Skeletal muscle satellite cell (primary cell): ENCODE measurements around the gene SMOC2.
"Not testable (repeated sequence)": the region's sequence is repeated elsewhere in the genome, so short reads cannot be mapped to it uniquely, and the experiment has no call there.

Experiments
- H3K27me3 ChIP-seq: 2 replicates; pipeline ENCODE4 v1.7.0; 2013; ENCODE audit warnings: low read length; ENCODE audit not compliant: control insufficient read depth, insufficient read depth
- H3K36me3 ChIP-seq: 2 replicates; pipeline ENCODE4 v1.7.0; 2013; ENCODE audit warnings: mild to moderate bottlenecking, control low read depth, low read length; ENCODE audit not compliant: insufficient read depth
- H3K4me1 ChIP-seq: 2 replicates; pipeline ENCODE4 v1.7.0; 2013; ENCODE audit warnings: low read length; ENCODE audit not compliant: control insufficient read depth, insufficient read depth
- H3K4me2 ChIP-seq: 2 replicates; pipeline ENCODE4 v1.7.0; 2013; ENCODE audit warnings: mild to moderate bottlenecking, low read length
- H3K4me3 ChIP-seq: 2 replicates; pipeline ENCODE4 v1.7.0; 2013; ENCODE audit warnings: low read length
- H3K9ac ChIP-seq: 2 replicates; pipeline ENCODE4 v1.7.0; 2013; ENCODE audit warnings: mild to moderate bottlenecking, low read depth, low read length, moderate library complexity
- H3K9me3 ChIP-seq: replicated peaks from 2 replicates; pipeline ENCODE4 v1.7.0; 2013; ENCODE audit warnings: mild to moderate bottlenecking, control low read depth, low read length

Gene SMOC2

DNA sequence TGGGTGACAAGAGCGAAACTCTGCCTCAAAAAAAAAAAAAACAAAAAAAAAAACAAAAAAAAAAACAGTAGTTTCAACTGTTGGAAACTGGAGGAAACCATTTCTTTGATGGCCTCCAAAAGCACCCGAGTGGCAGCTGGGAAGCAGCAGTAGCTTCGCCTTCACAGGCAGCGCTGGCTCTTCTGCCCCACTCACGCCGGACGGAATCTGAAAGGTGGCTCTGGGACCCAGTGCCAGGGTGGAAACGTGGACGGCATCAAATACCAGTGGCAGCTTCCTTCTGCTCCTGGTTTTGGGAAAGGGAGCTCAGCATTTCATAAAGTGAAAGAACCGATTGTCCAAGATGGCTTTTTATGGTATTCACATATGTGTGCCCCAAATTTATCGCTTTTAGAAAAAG lies 159.4 kb downstream of the SMOC2 start:
- no peak overlapping the region for H3K4me3 ChIP-seq
- no peak overlapping the region for H3K9ac ChIP-seq
- H3K27me3 ChIP-seq, result no peaks in the 10 kb centered on the region
- no peaks in the 10 kb centered on the region for H3K4me1 ChIP-seq
- H3K4me2 ChIP-seq, result no peak overlapping the region
- H3K36me3 ChIP-seq, result no peaks in the 10 kb centered on the region
- H3K9me3 ChIP-seq, result peaks cover 9% of the 10 kb centered on the region

DNA sequence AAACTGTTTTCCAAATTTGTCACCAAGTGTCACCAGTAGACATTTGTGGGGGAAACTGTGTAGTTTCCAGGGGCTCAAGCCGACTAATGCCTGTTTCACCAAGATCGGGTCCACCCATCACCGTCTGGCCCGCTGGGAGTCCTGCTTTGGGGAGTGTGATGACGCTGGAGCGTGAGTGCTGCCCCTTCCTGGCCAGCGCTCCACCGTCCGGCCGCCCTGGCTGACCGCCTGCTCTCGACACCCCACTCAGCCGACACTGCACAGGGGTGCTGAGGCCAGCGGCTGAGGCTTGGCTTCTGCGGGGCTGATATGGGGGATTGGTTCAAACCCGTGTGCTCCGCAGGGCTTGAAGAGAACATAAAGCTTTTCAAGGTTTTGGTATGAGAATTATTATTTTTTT lies 160.1 kb downstream of the SMOC2 start:
- H3K27me3 ChIP-seq, result no peaks in the 10 kb centered on the region
- no peak overlapping the region for H3K4me3 ChIP-seq
- H3K36me3 ChIP-seq, result no peaks in the 10 kb centered on the region
- peaks cover 13% of the 10 kb centered on the region for H3K9me3 ChIP-seq
- no peaks in the 10 kb centered on the region for H3K4me1 ChIP-seq
- H3K9ac ChIP-seq, result no peak overlapping the region
- H3K4me2 ChIP-seq, result no peak overlapping the region

DNA sequence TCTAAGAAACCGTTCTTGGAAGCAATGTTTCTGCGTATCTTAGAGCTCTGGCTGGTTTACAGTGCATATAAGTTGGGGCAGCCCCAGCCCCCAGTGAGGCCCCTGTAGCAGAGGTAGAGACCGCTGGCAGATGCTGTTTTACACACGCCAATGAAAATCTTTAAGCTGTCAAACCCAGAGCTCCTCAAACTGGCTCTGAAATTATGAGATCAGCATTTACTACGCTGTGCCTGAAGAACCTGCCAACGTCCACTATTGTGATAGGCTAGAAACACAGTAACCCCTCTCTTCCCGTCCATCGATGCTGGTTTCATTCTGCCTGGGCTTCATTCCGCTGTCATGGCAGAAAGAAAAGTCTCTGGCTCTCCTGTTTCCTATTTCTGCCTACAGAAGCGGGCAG lies 160.6 kb downstream of the SMOC2 start:
- Histone ChIP-seq H3K27me3 (no peaks in the 10 kb centered on the region), H3K4me1 (no peaks in the 10 kb centered on the region), H3K4me3 (no peak overlapping the region), H3K36me3 (no peaks in the 10 kb centered on the region), H3K9ac (no peak overlapping the region), H3K9me3 (peaks cover 13% of the 10 kb centered on the region), H3K4me2 (no peak overlapping the region)

DNA sequence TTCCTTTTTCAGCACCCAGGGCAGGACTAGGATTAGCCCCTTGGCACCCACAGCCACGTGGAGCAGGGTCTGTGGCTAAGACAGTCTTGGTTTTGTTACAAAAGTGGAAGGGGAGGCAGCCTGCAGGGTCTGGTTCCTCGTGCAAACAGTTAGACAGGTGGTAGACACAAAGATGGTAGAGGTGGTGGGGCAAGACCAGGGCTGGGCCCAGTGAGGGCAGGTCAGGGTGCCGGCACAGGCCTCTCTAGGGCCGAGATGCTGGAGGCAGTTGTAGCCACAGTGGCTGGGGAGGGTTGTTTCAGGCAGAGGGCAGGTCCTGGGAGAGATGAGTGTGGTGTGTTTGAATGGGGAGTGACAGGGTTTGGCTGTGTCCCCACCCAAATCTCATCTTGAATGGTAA lies 161.6 kb downstream of the SMOC2 start:
- Histone ChIP-seq H3K4me3 (no peak overlapping the region), H3K27me3 (no peaks in the 10 kb centered on the region), H3K4me2 (no peak overlapping the region), H3K9me3 (peaks cover 17% of the 10 kb centered on the region), H3K4me1 (no peaks in the 10 kb centered on the region), H3K36me3 (no peaks in the 10 kb centered on the region), H3K9ac (no peak overlapping the region)

DNA sequence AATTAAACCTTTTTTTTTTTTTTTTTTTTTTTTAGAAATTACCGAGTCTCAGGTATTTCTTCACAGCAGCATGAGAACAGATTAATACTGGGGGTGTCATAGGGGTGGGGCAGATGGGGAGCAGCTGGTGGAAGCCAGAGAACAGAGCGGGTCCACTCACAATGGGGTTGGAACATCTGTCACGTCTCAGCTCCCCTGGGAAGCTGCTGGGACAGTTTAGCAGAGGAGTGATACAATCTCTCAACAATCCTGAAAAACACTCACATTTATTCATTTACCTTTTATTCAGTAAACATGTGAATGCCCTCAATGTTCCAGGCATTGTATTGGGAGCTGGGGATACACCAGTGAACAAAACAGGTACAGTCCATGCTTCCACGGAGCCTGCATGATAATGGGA lies 162.2 kb downstream of the SMOC2 start:
- Histone ChIP-seq H3K9me3 (peaks cover 17% of the 10 kb centered on the region), H3K4me1 (no peaks in the 10 kb centered on the region), H3K36me3 (no peaks in the 10 kb centered on the region)

DNA sequence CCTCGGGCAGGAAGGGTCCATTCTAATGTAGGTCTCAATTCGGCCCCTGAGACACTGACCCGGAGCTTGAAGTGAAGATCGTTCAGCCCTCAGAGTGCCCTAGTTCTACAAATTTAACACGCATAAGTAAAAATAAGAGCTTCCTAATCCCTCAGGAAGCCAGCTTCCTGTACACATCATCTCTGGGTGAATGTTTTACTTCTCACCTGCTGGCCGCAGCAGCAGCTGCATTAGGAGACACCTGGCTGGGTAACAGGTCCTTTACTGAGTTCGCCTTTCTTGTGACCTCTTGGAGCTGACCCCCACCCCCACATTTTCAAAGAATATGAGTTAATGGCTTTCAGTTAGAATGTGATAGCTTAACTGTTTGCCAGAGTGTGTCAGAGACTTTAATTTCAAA lies 165.0 kb downstream of the SMOC2 start:
- Histone ChIP-seq H3K4me3 (no peak overlapping the region), H3K9me3 (peaks cover 17% of the 10 kb centered on the region), H3K27me3 (no peaks in the 10 kb centered on the region), H3K4me2 (no peak overlapping the region), H3K9ac (no peak overlapping the region), H3K4me1 (no peaks in the 10 kb centered on the region), H3K36me3 (no peaks in the 10 kb centered on the region)

More for the DNA sequence above, 162.2 kb downstream of the SMOC2 start:
- Histone ChIP-seq H3K4me2 (no peak overlapping the region), H3K9ac (no peak overlapping the region), H3K4me3 (no peak overlapping the region), H3K27me3 (no peaks in the 10 kb centered on the region)

DNA sequence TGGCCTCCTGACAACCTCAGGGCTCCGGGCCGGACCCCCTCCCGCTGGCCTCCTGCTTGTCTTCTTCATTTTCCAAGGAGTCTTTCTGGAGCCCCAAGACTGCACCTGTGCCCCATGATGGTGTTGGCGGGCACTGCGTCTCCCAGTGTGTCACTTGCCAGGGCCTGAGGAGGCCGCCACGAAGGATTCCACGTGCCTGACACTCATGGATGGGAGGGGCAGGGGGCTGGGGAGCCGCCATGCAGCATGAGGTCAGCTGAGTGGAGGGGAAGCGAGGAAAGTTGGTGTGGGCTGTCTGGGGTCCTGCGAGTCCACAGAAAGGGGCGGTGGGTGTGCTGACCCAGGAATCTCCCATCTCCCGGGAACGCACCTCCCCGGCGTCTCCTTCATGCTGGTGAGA lies 165.7 kb downstream of the SMOC2 start:
- no peaks in the 10 kb centered on the region for H3K27me3 ChIP-seq
- no peaks in the 10 kb centered on the region for H3K36me3 ChIP-seq
- peaks cover 17% of the 10 kb centered on the region for H3K9me3 ChIP-seq
- H3K4me3 ChIP-seq, result no peak overlapping the region
- no peak overlapping the region for H3K9ac ChIP-seq
- no peak overlapping the region for H3K4me2 ChIP-seq
- no peaks in the 10 kb centered on the region for H3K4me1 ChIP-seq

DNA sequence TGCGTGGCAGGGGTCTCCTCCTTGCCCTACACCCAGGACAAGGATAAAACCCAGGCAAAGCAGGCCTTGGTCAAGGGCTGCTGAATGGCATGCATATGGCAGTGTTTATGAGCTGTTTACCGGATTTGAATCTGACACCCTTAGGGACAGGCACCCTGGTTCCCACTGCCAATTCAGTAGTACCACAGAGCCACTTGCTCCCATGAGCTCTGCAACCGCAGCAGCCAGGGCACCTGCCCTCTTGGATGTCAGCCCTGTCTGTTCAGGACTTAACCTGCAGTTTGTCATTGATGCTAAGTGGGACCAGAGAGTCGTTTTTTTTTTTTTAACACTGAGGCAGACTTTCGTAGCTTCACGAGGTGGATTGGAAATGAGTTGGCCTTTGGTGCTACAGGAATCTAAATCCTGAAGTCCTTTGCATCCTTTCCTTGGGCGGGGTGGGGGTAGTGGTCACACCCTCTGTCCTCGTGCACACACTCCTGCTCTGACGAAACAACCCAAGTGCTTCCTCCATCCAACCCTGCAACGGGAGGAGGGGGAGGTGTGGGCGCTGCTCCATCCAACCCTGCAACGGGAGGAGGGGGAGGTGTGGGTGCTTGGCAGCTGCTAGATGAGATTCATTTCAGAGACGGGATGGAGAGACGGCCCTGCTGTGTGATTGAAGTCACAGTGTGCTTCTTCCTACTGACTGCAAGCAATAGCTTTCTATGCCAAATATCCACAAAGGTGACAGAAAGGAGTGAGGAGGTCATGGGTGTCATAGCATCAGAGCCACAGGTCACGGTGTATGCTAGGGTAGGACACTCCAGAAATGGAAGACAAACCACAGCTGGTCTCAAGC lies 166.5 kb downstream of the SMOC2 start:
- no peak overlapping the region for H3K9ac ChIP-seq
- H3K9me3 ChIP-seq, result peaks cover 17% of the 10 kb centered on the region
- no peaks in the 10 kb centered on the region for H3K4me1 ChIP-seq
- H3K36me3 ChIP-seq, result no peaks in the 10 kb centered on the region
- H3K4me3 ChIP-seq, result no peak overlapping the region
- no peaks in the 10 kb centered on the region for H3K27me3 ChIP-seq
- H3K4me2 ChIP-seq, result no peak overlapping the region

DNA sequence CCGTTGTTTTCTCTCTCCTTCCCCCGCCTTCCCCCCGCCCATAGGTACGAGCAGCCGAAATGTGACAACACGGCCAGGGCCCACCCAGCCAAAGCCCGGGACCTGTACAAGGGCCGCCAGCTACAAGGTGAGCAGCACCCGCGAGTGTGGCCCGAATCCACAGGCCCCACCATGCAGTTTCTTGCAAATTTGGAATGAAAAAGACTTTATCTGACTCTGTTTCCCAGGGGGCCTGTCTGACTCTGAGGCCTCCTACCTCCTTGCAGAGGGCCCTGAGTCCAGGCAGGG lies 167.1 kb downstream of the SMOC2 start:
- Histone ChIP-seq H3K4me1 (no peaks in the 10 kb centered on the region), H3K36me3 (no peaks in the 10 kb centered on the region), H3K9ac (no peak overlapping the region), H3K27me3 (no peaks in the 10 kb centered on the region), H3K4me2 (no peak overlapping the region), H3K4me3 (no peak overlapping the region), H3K9me3 (peaks cover 19% of the 10 kb centered on the region)

DNA sequence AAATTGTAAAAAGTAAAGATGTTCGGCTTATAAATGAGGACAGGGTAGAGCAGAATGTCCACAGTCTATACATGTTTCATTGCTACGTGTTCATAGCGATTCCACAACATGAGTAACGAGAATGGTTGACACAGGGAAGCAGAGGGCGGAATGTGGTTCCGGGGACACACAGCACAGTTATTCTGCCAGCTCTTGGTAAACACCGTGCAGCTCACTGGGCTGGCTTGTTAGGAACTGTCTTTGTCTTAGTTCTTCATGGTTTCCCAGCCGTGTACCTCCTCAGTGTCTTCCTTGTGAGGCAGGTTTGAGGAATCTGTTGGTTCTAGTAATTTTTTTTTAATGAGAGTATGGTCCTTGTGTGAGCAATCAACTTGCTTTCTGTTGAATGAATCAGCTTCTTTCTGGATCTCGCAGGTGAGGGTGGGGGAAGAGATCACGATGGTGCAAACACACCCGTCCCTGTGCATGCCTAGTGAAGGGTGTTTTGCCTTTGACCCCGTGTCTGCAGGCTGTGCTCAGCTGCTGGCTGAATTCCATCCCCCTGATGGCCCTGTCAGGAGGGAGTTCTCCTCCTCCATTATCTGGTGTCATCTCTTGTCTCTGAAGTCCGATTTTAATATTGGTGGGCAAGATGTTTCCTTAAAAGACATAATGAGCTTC lies 168.2 kb downstream of the SMOC2 start:
- no peak overlapping the region for H3K9ac ChIP-seq
- H3K36me3 ChIP-seq, result no peaks in the 10 kb centered on the region
- H3K4me2 ChIP-seq, result no peak overlapping the region
- H3K4me3 ChIP-seq, result no peak overlapping the region
- H3K9me3 ChIP-seq, result peaks cover 21% of the 10 kb centered on the region
- H3K4me1 ChIP-seq, result no peaks in the 10 kb centered on the region
- H3K27me3 ChIP-seq, result no peaks in the 10 kb centered on the region

DNA sequence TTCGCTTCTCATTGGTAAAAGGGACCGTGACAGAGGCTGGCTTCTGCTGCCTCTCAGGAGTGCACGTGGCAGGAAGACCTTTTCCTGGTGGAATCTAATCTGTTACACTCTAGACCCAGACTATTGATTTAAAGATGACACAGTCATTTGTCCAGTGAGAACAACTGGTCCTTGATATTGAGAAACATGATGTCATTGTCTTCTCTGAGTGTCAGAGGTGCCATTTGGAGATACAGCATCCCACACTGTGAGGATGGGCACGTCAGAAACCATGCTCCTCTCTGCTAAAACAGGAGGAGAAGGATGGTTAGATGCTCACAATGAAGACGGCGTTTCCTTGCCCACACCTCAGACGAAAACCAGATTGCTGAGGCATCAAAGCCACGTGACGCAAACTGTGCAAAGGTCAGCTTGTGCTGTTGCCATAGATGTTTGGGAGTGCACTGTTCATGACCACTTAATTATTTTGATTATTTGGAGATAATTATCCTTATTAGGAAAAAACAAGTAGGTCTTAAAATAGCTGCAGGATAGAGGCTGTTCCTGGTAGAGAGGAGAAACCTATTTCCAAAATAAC lies 169.0 kb downstream of the SMOC2 start:
- Histone ChIP-seq H3K4me2 (no peak overlapping the region), H3K36me3 (no peaks in the 10 kb centered on the region), H3K9ac (no peak overlapping the region), H3K27me3 (no peaks in the 10 kb centered on the region), H3K4me3 (no peak overlapping the region), H3K4me1 (no peaks in the 10 kb centered on the region), H3K9me3 (peaks cover 17% of the 10 kb centered on the region)

DNA sequence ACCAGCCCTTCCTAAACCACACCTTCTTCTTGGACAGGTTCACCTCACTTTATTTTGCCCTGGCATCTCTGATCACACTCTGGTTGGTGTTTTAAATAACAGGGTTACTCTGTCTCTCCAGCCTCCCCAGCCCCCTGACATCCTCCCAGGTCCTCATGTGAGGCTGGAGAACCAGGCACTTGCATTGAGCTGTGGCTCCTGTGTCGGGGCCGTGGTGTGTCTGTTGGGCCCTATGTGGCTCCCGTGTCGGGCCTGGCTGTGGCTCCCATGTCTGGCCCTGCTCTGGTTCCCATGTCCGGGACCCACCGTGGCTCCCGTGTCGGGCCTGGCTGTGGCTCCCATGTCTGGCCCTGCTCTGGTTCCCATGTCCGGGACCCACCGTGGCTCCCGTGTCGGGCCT lies 170.0 kb downstream of the SMOC2 start:
- not testable (repeated sequence) for H3K4me2 ChIP-seq, H3K4me3 ChIP-seq, H3K36me3 ChIP-seq, H3K4me1 ChIP-seq, H3K9ac ChIP-seq, H3K27me3 ChIP-seq
- H3K9me3 ChIP-seq, result peaks cover 11% of the 10 kb centered on the region
